ENCODE measurements around the gene GNAS.
"Not testable (repeated sequence)": the region's sequence is repeated elsewhere in the genome, so short reads cannot be mapped to it uniquely, and the experiment has no call there.

GNAS gene

DNA sequence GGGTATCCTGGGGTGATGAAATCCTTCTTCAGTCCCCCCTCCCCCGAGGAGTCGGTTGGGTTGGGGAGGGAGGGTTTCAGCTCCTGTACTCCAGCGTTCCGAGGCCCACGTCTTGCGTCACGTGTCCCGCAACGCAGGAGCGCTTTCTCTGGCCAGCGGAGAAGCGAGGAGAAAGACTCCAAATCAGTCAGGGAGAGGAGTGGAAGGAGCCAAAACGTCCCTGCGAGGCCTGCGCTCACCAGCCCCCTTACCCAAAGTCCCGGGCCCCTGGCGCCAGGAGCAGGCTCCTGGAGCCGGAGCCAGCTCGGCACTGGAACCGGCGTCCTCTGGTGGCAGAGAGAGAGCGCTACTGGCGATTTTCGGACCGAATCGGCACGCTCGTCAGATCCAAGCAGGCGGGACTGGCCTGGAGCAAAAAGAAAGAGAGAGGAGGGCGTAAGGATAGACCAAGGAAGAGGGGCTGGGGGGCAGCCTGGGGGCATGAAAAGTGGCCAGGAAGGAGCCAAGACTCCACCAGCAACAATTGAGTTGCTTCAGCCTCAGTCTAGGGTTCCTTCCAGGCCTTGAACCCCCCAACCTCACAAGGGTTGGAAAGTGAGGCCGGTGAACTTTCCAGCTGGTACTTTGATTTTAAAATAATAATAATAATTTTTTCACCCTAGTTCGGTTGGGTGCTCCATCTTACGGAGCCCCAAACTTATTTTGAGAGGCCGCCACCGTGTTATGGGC lies at the start of gene GNAS:
Gene GNAS, plus strand, starts transcription at position 174 of the 729 bp plus-strand sequence.
- DNase-seq: no peak
- in situ Hi-C loops (cut with HindIII; ENCODE audit: low pct_ligation_motif_present, low pct_unique_long_range_greater_than_20kb, low sequenced_read_pairs): no loop called here

DNA sequence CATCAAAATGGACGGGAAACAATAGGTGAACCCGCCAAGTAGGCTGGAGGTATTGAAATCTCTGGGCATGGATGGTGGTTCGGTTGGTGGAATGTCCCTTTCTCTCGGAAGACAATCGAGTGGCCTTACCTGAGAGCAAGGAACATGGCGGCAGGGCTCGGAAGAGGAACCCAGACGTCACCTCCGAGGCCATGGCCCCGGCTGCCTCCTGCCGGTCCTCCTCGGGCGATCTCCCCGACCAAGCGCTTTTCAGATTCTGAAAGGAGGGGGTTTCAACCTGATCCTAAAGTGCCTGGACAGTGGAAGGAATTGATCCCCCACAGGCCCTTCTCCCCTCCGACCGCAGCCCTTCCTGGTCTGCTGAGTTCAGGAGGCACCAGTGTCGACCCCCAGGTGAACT lies 49.0 kb upstream of the GNAS start:
- no peak for DNase-seq
- in situ Hi-C loops (cut with HindIII; ENCODE audit: low pct_ligation_motif_present, low pct_unique_long_range_greater_than_20kb, low sequenced_read_pairs): no loop called here

DNA sequence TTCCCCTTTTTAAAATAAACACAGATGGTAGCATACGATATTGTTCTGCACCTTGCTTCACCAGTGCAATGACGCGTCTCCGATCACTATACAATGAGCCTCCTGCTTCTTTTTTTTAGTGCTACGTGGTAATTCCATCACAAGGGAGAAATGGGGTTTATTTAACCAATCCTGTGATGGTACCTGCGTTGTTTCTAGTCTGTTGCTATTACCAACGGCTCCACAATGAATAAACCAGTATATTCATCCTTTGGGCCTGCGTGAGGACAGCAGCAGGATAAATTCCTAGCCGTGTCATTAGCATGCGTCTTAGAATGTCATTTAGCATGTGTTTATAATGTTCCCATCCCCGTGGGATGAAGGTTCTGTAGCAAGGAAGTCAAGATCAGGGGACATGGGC lies 44.7 kb upstream of the GNAS start:
- in situ Hi-C loops (cut with HindIII; ENCODE audit: low pct_ligation_motif_present, low pct_unique_long_range_greater_than_20kb, low sequenced_read_pairs): no loop called here

DNA sequence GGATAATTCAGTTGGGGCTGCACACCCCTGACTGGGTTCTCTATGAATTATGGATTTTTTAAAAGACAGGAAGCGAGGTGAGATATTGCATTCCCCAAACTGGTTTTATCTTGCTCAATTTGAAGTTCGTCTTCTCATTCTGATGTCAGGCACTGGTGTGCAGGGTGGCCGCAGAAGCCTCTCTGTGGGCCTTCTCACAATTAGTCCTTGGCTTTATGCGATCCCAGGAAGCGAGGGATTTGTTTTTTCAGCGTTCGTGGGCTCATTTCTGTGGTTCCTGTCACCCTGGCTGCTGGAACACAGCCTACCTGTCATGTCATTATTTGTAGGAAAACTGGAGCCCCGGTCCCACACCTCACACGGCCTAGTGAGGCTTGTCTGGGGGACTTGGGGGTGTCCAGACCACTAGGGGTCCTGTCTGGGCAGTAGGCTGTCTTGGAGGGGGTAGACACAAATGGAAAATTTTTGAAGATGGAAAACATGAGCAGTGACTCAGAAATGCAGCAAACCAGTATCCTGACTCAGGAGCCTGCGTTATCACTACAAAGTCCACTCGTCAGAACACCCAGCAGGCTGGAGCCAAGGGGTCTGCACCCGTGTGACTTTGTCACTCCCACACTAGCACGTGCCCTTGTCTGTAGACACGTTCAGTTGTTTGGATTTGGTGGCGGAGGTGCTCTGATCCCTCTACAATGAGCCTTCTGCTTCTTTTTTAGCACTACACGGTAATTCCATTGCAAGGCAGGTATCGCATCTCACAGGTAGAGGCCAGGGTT lies 44.1 kb upstream of the GNAS start:
- DNase-seq: no peak
- in situ Hi-C loops (cut with HindIII; ENCODE audit: low pct_ligation_motif_present, low pct_unique_long_range_greater_than_20kb, low sequenced_read_pairs): no loop called here

More for the DNA sequence above, 44.7 kb upstream of the GNAS start:
- DNase-seq: no peak

DNA sequence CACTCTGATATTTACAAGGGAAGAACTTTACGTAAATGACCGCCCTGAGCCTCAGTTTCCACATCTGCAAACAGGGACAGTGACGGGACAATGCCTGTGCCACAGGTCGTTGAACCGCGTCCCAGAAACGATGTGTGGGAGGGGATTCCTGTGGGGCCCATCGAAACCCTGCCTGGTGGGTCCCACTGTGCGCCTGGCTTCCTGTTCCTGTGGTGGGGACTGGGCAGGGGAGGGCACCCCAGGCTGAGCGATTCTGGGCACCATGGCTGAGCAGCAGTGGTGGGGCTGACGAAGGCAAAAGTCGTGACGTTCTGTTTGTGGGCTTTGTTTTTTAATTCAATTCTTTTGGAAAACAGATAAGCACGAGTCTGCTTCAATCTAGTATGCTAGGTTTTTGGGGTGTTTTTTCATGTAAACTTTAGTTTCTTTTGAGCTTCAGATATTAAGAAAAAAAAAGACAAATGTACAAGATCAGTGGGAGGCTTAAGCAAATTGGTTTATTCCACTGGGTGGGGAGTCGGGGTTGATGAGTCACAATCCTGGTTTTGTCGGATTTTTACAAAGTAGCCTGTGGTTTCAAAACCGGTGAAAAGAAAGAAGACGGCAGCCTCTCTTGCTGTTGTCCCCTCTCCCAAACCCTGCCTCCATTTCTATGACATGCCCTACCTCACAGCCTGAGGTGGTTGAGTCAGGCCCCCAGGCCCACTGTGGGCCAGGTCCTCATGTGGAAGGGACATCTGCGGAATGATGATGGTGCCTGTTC lies 42.2 kb upstream of the GNAS start:
- in situ Hi-C loops (cut with HindIII; ENCODE audit: low pct_ligation_motif_present, low pct_unique_long_range_greater_than_20kb, low sequenced_read_pairs): no loop called here
- no peak for DNase-seq

DNA sequence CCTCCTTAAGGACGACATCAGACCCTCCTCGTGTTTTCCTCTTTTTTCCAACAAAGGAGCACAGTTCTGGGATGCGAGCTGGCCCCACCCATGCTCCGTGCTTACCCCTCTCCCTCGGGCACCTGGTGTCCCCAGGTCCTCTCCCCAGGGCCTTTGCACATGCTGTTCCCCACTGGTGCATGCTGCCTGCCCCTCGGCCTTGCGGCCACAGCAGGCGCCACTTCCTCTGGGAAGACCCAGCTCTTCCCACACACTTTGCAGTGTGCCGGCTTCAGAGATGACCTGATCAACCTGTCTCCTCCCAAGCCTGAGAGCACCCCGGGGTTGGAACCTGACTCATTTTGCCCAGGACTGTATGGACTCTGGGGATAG lies 41.7 kb upstream of the GNAS start:
- no peak for DNase-seq
- in situ Hi-C loops (cut with HindIII; ENCODE audit: low pct_ligation_motif_present, low pct_unique_long_range_greater_than_20kb, low sequenced_read_pairs): no loop called here

DNA sequence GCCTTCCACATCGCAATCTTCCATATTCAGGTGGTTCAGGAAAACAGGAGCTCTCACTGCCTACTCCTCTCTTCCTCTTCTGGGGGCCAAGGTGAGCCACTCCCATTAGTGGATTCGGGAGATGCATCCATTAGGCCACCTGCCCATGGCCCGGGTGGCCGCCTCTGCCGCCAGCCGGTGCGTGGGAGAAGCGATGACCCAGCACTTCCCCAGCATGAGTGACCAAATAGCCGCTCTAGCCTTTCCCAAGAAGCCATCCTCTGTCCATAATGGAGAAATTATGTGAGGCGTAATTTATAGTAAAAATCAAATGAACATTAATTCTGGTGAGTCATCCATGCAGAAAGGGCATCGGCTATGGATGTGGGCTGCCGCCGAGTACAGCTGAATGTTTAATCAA lies 41.2 kb upstream of the GNAS start:
- no peak for DNase-seq
- in situ Hi-C loops (cut with HindIII; ENCODE audit: low pct_ligation_motif_present, low pct_unique_long_range_greater_than_20kb, low sequenced_read_pairs): no loop called here

DNA sequence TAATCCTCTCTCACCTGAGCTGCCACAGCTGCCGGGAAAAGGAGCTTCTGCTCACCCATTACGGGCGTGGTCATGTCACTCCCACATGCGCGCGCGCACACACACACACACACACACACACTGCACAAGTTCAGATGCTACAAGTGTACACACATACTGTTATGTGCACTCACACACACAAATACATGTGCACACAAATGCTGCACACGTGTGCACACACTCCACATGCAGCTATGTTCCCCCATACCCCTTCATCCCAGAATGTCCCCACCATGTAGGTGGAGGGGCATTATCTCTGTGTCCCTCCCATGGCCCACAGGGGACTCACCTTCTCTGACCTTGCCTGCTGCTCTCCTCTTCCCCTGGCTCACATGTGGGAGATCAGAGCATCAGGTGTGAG lies 39.1 kb upstream of the GNAS start:
- in situ Hi-C loops (cut with HindIII; ENCODE audit: low pct_ligation_motif_present, low pct_unique_long_range_greater_than_20kb, low sequenced_read_pairs): no loop called here

DNA sequence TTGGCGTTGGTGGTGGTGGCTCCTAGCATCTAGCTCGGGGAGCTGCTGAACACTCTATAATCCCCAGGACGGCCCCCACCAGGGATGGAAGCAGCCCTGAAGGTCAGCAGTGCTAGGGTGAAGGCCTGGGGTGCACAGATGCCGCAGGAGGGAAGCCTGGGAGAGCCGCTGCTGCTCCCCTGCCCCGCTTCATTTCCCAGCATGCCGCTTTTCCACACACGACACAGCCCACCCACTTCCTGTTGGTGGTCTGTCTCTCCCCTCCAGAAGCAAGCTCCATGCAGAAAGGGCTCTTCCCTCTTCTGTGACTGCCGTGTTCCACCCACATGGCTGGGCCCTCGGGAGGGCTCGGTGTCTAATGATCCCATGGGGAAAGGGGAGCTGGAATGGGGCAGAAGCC lies 37.1 kb upstream of the GNAS start:
- DNase-seq: no peak
- in situ Hi-C loops (cut with HindIII; ENCODE audit: low pct_ligation_motif_present, low pct_unique_long_range_greater_than_20kb, low sequenced_read_pairs): no loop called here

More for the DNA sequence above, 39.1 kb upstream of the GNAS start:
- DNase-seq: no peak

DNA sequence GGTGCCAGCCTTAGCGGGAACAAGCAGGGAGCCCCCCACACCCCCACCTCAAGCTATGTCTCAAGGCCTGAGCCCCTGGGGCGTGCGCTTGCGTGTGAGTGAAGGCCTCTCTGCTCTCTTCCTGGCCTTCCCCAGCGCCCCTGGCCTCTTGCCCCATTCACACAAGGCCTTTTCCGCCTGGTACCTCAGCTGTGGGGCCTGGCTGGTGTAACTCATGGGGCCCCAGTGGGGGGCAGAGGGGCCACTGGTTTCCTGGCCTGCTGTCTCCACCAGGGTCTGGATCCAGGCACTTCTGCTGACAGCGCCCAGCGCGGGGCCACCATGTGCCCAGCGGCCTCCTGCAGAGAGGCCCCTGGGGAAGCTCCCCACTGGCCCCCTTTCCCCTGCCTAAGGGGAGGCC lies 36.5 kb upstream of the GNAS start:
- in situ Hi-C loops (cut with HindIII; ENCODE audit: low pct_ligation_motif_present, low pct_unique_long_range_greater_than_20kb, low sequenced_read_pairs): no loop called here
- DNase-seq: no peak

DNA sequence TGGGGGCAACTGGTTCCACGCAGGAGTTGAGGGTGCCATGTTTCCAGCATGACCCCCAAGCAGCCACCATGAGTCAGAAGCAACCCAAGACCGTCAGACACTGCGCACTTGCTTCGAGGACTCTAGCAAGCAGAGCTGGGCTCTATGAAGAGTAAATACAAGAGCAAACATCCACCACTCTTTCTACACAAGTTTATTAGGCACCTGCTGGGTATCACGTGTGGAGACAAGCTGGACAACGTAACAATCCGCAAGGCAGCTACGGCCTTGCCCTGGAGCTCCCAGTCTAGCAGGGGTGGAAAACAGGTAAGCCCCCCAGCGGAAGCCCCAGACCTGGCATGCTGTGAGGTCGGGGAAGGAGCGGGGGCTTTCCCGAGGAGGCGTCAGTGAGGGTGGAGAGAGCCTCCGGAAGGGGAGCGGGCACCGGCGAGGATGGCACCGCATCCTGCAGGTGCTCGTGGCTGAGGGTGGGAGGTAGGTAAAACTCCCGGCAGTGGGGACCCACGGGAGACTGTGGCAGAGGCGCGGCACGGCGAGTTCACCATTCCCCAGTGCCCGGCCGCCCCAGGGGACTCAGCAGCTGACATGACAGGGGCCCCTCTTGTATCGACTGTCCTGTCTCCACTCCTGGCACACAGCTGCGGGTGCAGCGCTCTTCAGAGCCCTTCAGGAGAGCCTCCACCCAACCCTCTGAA lies 35.4 kb upstream of the GNAS start:
- in situ Hi-C loops (cut with HindIII; ENCODE audit: low pct_ligation_motif_present, low pct_unique_long_range_greater_than_20kb, low sequenced_read_pairs): no loop called here
- DNase-seq: no peak

DNA sequence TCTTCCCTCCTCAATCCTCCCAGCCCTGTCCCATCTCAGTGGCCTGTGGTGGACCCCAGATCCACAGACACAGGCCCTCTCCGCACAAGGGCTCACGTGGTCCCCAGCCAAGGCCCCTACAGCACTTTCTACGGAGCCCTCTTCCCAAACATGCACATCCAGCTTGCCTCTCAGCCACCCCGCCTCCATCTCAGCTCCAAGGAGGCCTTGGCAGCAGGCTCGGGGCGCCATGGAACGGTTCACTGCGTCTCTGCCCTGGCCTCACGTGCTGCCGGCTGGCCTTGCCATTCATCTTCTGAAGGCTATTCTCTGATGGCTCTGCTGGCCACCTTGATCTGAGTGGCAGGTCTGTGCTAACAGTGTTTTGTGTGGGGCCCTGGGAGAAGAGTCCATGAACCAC lies 34.8 kb upstream of the GNAS start:
- in situ Hi-C loops (cut with HindIII; ENCODE audit: low pct_ligation_motif_present, low pct_unique_long_range_greater_than_20kb, low sequenced_read_pairs): no loop called here
- DNase-seq: no peak

DNA sequence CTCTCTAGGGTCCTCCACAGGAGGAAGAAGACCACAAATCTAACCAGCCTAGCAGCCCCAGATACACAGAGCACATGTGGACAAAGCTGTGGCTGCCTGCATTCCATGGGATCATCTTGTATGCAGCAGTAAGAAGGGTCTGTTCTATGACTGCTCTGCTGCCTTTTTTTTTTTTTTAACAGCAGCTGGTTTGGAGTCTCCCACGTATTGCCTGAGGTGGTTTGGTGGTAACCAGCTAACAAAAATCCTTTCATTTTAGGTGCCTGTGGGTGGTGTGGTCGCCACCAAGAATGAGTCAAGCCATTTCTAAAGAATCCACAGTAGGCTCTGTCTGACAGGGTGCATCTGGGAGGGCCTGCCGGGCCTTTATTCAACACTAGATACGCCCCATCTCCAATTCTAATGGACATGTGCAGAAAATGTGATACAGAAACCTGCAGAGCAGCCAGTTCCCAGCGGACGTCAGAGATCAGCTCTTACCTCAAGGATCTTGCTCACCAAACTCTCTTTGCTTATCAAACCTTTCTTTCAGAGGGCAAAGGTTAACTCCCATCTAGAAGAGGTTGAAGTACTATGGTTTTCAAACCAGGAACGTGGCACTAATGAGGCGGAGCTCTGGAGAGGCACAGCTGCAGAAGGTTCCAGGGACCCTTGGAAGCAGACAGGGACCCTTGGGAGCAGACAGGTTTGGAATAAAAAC lies 33.8 kb upstream of the GNAS start:
- no peak for DNase-seq
- in situ Hi-C loops (cut with HindIII; ENCODE audit: low pct_ligation_motif_present, low pct_unique_long_range_greater_than_20kb, low sequenced_read_pairs): no loop called here

DNA sequence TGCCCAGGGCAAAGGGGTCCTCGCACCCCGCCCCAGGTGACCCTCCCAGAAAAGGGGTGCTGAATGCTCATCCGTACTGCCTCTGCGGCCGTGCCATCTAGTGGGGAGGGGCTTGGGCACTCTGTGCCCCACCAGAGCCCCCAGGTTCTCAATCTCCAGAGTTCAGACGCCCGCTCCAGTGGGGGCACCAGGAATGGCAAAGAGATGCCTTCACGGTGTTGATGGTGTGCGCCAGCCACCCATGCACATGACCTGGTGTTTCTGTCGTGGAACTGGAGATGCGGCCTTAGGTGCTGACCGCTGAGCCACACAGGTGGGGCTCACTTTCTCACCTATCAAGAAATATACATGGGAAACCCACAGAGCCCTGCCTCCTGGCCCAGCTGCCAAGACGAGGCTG lies 32.6 kb upstream of the GNAS start:
- no peak for DNase-seq
- in situ Hi-C loops (cut with HindIII; ENCODE audit: low pct_ligation_motif_present, low pct_unique_long_range_greater_than_20kb, low sequenced_read_pairs): no loop called here

DNA sequence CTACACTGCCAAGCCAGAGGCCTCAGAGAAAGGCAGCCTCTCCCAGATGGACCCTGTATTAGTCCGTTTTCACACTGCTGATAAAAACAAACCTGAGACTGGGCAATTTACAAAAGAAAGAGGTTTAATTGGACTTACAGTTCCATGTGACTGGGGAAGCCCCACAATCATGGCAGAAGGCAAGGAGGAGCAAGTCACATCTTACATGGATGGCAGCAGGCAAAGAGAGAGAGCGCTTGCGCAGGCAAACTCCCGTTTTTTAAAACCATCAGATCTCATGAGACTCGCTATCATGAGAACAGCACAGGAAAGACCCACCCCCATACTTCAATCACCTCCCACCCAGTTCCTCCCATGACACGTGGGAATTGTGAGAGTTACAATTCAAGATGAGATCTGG lies 32.0 kb upstream of the GNAS start:
- DNase-seq; in situ Hi-C loops (cut with HindIII; ENCODE audit: low pct_ligation_motif_present, low pct_unique_long_range_greater_than_20kb, low sequenced_read_pairs): not testable (repeated sequence)

DNA sequence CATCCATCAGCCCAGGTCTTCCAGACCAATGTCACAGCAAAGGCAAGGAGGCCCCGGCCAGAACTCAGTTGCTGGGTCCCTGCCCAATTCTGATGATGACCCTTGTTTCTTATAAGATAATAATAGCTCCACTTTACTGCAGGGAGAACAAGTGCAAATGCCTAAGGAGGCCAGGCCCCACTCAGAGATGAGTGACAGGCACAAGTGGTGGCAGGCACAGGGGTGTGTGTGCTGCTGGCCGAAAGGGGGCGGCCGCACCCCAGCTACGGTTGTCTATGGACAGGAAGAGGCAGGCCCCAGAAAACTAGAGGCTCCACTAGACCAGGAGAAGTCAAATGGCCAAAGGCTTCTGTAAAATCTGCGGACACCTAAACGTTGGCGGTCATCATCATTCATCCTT lies 30.4 kb upstream of the GNAS start:
- no peak for DNase-seq
- in situ Hi-C loops (cut with HindIII; ENCODE audit: low pct_ligation_motif_present, low pct_unique_long_range_greater_than_20kb, low sequenced_read_pairs): no loop called here

DNA sequence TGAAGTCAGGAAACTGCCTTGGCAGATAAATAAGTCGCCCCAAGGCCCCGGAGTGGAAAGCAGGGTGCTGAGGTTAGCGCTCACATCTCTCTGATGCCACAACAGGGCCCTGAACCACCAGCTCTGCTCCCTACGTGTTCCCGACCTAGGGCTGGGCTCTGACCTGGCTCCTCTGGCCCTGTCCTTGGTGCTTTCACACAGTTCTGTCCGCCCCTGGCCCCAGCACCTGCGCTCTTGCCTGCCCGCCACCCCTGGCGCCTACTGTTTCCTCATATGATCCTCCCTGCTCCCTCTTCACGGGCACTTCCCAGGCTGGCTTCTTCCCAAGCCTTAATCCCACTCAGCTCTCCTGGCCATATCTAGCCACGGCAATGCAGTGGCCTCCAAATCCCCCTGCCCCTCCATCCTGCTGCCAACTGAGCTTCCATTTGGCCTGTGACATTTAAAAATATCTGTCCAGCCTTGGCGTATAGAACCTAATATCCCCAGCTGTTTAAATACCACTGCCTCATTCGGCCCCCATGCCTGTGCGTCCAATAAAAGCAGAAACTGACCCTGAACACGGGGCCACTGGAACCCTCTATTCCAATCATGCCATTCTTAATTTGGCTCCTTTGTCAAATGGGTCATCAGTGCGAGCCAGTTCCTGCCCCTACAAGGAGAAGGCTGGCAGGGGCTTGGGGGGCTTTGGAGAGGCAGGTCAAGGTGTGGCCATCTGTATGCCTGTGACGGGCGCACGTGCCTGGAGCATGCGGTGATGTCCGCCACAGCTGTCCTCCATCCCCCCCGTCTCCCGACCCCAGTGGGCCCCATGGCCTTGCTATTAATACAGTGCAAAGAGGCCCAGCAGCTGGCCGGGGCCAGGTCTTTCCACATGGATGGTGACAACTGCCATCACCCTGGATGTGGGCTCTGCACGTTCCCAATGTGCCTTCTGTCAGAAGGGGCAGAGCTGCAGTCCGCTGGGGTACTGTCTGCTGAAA lies 29.5 kb upstream of the GNAS start:
- in situ Hi-C loops (cut with HindIII; ENCODE audit: low pct_ligation_motif_present, low pct_unique_long_range_greater_than_20kb, low sequenced_read_pairs): no loop called here
- no peak for DNase-seq

Measured in ACHN (cell line).